Measurements from ENCODE around the gene RNASE11. TPM values are rescaled to one million over a fixed set of nuclear protein-coding genes. Genes with fewer than 3 reads are reported as not detected.

Gene RNASE11
- total and polyA plus RNA-seq, 10 of the 15 experiments (the other 5 are each of a cell fraction or from before 2014, with no cell fraction given): not detected

GRCh38 chr14:20614038-20614840, 26.4 kb upstream of the RNASE11 start:
- H3K4me3 ChIP-seq: peak overlapping the region; percentile 89
- no peak for FAIRE-seq
- H3K4me2 ChIP-seq (ENCODE audit: control insufficient read depth, insufficient read depth): peak overlapping the region; percentile 97
- in situ Hi-C loops (cut with MboI): loop anchor here (5.0 kb wide), 1 partner anchor 202 kb away; the partner anchor contains the start of gene TEP1
- peak overlapping the region; percentile 91 for H2AFZ ChIP-seq (ENCODE audit: control insufficient read depth, low read depth, low read length)
- H3K79me2 ChIP-seq (ENCODE audit: control insufficient read depth, insufficient read depth, low read length): no peaks in the 10 kb centered on the region
- H3K36me3 ChIP-seq (ENCODE audit: control insufficient read depth in 2 of 2, insufficient read depth in 2 of 2, low read length in 1 of 2): no peaks in the 10 kb centered on the region
- ChIA-PET POLR2A (interaction anchor here (0.6 to 2.9 kb wide), 4 partner anchors 18 to 68 kb away, joined by 6 to 19 read pairs (median 8); no protein-coding TSS in a partner anchor), CTCF (interaction anchor here (1.0 to 10.3 kb wide), 15 partner anchors 9 to 310 kb away, joined by 3 to 163 read pairs (median 9); partner anchors contain the start of genes ANG, RNASE4 and TEP1), SMC1A (ENCODE audit: uncharacterized antibody, unreplicated experiment) (interaction anchor here (0.9 to 3.9 kb wide), 13 partner anchors 8 to 286 kb away, joined by 3 to 38 read pairs (median 6); partner anchors contain the start of gene RNASE4), RAD21 (ENCODE audit: unreplicated experiment) (interaction anchor here (0.9 to 3.5 kb wide), 15 partner anchors 9 to 285 kb away, joined by 3 to 49 read pairs (median 7); partner anchors contain the start of genes ANG, PARP2, PIP4P1 and RNASE4)
- H3K27me3 ChIP-seq (replicated peaks in 1 of 2; ENCODE audit: control insufficient read depth in 2 of 2, insufficient read depth in 2 of 2, low read length in 1 of 2): no peaks in the 10 kb centered on the region
- peak overlapping the region; percentile 68 for H3K9ac ChIP-seq (ENCODE audit: control insufficient read depth, insufficient read depth, low read length)
- no peak for DNase-seq (ENCODE audit: low read depth, low spot score)
- H3K9me3 ChIP-seq (replicated peaks; ENCODE audit: control insufficient read depth, insufficient read depth, low read length): no peaks in the 10 kb centered on the region
- TF ChIP-seq, protein P1, sequence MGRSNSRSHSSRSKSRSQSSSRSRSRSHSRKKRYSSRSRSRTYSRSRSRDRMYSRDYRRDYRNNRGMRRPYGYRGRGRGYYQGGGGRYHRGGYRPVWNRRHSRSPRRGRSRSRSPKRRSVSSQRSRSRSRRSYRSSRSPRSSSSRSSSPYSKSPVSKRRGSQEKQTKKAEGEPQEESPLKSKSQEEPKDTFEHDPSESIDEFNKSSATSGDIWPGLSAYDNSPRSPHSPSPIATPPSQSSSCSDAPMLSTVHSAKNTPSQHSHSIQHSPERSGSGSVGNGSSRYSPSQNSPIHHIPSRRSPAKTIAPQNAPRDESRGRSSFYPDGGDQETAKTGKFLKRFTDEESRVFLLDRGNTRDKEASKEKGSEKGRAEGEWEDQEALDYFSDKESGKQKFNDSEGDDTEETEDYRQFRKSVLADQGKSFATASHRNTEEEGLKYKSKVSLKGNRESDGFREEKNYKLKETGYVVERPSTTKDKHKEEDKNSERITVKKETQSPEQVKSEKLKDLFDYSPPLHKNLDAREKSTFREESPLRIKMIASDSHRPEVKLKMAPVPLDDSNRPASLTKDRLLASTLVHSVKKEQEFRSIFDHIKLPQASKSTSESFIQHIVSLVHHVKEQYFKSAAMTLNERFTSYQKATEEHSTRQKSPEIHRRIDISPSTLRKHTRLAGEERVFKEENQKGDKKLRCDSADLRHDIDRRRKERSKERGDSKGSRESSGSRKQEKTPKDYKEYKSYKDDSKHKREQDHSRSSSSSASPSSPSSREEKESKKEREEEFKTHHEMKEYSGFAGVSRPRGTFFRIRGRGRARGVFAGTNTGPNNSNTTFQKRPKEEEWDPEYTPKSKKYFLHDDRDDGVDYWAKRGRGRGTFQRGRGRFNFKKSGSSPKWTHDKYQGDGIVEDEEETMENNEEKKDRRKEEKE (IDR thresholded peaks at IDR 0.05): no peak
- no peak for TF ChIP-seq MTA3 (IDR thresholded peaks at IDR 0.05; ENCODE audit: borderline replicate concordance, low read length)
- TF ChIP-seq TCF12 (IDR thresholded peaks at IDR 0.05; ENCODE audit: low read depth, low read length): no peak
- TF ChIP-seq EP300 (IDR thresholded peaks at IDR 0.05; ENCODE audit: borderline replicate concordance in 1 of 2, control insufficient read depth in 1 of 2, low read depth in 2 of 2, low read length in 2 of 2): no peak
- TF ChIP-seq, protein P2, sequence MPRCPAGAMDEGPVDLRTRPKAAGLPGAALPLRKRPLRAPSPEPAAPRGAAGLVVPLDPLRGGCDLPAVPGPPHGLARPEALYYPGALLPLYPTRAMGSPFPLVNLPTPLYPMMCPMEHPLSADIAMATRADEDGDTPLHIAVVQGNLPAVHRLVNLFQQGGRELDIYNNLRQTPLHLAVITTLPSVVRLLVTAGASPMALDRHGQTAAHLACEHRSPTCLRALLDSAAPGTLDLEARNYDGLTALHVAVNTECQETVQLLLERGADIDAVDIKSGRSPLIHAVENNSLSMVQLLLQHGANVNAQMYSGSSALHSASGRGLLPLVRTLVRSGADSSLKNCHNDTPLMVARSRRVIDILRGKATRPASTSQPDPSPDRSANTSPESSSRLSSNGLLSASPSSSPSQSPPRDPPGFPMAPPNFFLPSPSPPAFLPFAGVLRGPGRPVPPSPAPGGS (IDR thresholded peaks at IDR 0.05; ENCODE audit: borderline replicate concordance, insufficient read depth, low read depth, low read length, poor library complexity, severe bottlenecking): no peak
- TF ChIP-seq NFXL1 (IDR thresholded peaks at IDR 0.05; ENCODE audit: borderline replicate concordance): no peak
- TF ChIP-seq SMAD5 (IDR thresholded peaks at IDR 0.05; ENCODE audit: low read depth): no peak
- peak; percentile 5 to 8; a peak in 1 of 4 replicates for TF ChIP-seq IKZF2 (IDR thresholded peaks at IDR 0.05)
- TF ChIP-seq STAT3 (IDR thresholded peaks at IDR 0.05; ENCODE audit: low read depth, low read length): no peak
- TF ChIP-seq EED (IDR thresholded peaks at IDR 0.05; ENCODE audit: low read depth): no peak
- TF ChIP-seq RUNX3 (IDR thresholded peaks at IDR 0.05; ENCODE audit: low read length): peak; percentile 48; the same call in 1 of the 2 replicates
- H3K4me1 ChIP-seq (ENCODE audit: control insufficient read depth, insufficient read depth, low read length): peaks cover 39% of the 10 kb centered on the region
- 11% methylated on average over 17 of the region's 17 CpGs for WGBS (ENCODE audit: insufficient coverage, insufficient replicate concordance, low lambda C conversion rate, missing lambda C conversion rate)
- intact Hi-C loops (cut with micrococcal nuclease; ENCODE audit: unreplicated experiment): loop anchor here (5.0 kb wide), 2 partner anchors 48 to 272 kb away; partner anchors contain the start of gene PARP2
- H3K27ac ChIP-seq (ENCODE audit: control insufficient read depth, insufficient read depth): peak overlapping the region; percentile 29; the same call in 1 of the 2 replicates
- peak; percentile 7; the same call in 2 of the 3 replicates for ATAC-seq
- no TSS peak for BruUV-seq (replicated peaks)
- no peaks in the 10 kb centered on the region for H4K20me1 ChIP-seq (ENCODE audit: control insufficient read depth, insufficient read depth)
